Vagina (tissue), 2 donors: Measurements from ENCODE around the gene OTULIN.

Experiments
- CTCF ChIP-seq, 3 experiments: fragments of 450-650 bp in 2 of 3; fragments of 200-600 bp in 1 of 3; sonication (generic) in 1 of 3; IDR thresholded peaks; one replicate each; pipeline ENCODE4 v1.5.1; 2017 to 2019; ENCODE audit warnings: antibody characterized with exemption in 3 of 3, mild to moderate bottlenecking in 2 of 3, moderate library complexity in 2 of 3
- POLR2AphosphoS5 ChIP-seq, 2 donors: sonication (generic); formaldehyde crosslinking; IDR thresholded peaks; one replicate each; pipeline ENCODE4 v1.9.0; 2017; ENCODE audit warnings: antibody characterized with exemption in 2 of 2, mild to moderate bottlenecking in 2 of 2, low read depth in 1 of 2; ENCODE audit not compliant: insufficient read depth in 1 of 2

GRCh38 chr5:14713476-14714390, 49.2 kb downstream of the OTULIN start:
- no peak for TF ChIP-seq CTCF (IDR thresholded peaks at IDR 0.05)
- no peak for TF ChIP-seq POLR2AphosphoS5 (IDR thresholded peaks at IDR 0.05; ENCODE audit: insufficient read depth in 1 of 2, low read depth in 1 of 2)
